Measurements from ENCODE around the gene COLQ. TPM values are rescaled to one million over a fixed set of nuclear protein-coding genes. Genes with fewer than 3 reads are reported as not detected.

Gene COLQ
- total RNA-seq, 1 experiment from 2014 or later, result 0.64 TPM

GRCh38 chr3:15439476-15439875 is 82.0 kb downstream of the COLQ start:
- ChIA-PET CTCF (no interaction called here), POLR2A (no interaction called here)
- H3K36me3 ChIP-seq (ENCODE audit: control insufficient read depth, insufficient read depth, low read length), result peaks cover 21% of the 10 kb centered on the region
- no peaks in the 10 kb centered on the region for H3K27me3 ChIP-seq (ENCODE audit: control insufficient read depth, insufficient read depth, low read length)
- H3K4me3 ChIP-seq (ENCODE audit: low read depth in 2 of 2, low read length in 2 of 2), result no peak overlapping the region
- in situ Hi-C loops (cut with HindIII; ENCODE audit: low pct_unique_long_range_greater_than_20kb, low sequenced_read_pairs) (no loop called here), intact Hi-C loops (cut with micrococcal nuclease; ENCODE audit: unreplicated experiment) (no loop called here)
- DNase-seq (ENCODE audit: low read depth, low spot score) (no peak), ATAC-seq (no peak)
- no peaks in the 10 kb centered on the region for H3K9me3 ChIP-seq (ENCODE audit: control insufficient read depth, insufficient read depth, low read depth, low read length)
- no peaks in the 10 kb centered on the region for H3K4me1 ChIP-seq (ENCODE audit: control insufficient read depth, insufficient read depth, low read length)
- H3K27ac ChIP-seq (ENCODE audit: low read length), result no peak overlapping the region
- BruUV-seq (replicated peaks), result no TSS peak
- TF ChIP-seq POLR2AphosphoS5 (IDR thresholded peaks at IDR 0.05; ENCODE audit: low read depth, low read length) (no peak), CTCF (IDR thresholded peaks at IDR 0.05) (no peak), REST (IDR thresholded peaks at IDR 0.05; ENCODE audit: insufficient read depth in 1 of 2, low read depth in 2 of 2, low read length in 1 of 2) (no peak), SIN3A (IDR thresholded peaks at IDR 0.05; ENCODE audit: borderline replicate concordance, insufficient read depth, low read depth, low read length) (no peak), TCF7L2 (IDR thresholded peaks at IDR 0.05; ENCODE audit: low read depth, low read length) (no peak)

- ChIA-PET POLR2A (interaction anchor here (0.7 kb wide), 1 partner anchor 265 kb away, joined by 4 read pairs; no protein-coding TSS in a partner anchor), CTCF (no interaction called here)
- in situ Hi-C loops (cut with HindIII; ENCODE audit: low pct_unique_long_range_greater_than_20kb, low sequenced_read_pairs) (no loop called here), intact Hi-C loops (cut with micrococcal nuclease; ENCODE audit: unreplicated experiment) (no loop called here)
- Histone ChIP-seq H3K27ac (ENCODE audit: low read length) (no peak overlapping the region), H3K36me3 (ENCODE audit: control insufficient read depth, insufficient read depth, low read length) (peaks cover 25% of the 10 kb centered on the region), H3K27me3 (ENCODE audit: control insufficient read depth, insufficient read depth, low read length) (no peaks in the 10 kb centered on the region), H3K4me3 (ENCODE audit: low read depth in 2 of 2, low read length in 2 of 2) (no peak overlapping the region), H3K4me1 (ENCODE audit: control insufficient read depth, insufficient read depth, low read length) (no peaks in the 10 kb centered on the region), H3K9me3 (ENCODE audit: control insufficient read depth, insufficient read depth, low read depth, low read length) (no peaks in the 10 kb centered on the region)
- TF ChIP-seq TCF7L2 (IDR thresholded peaks at IDR 0.05; ENCODE audit: low read depth, low read length) (no peak), CTCF (IDR thresholded peaks at IDR 0.05) (no peak), REST (IDR thresholded peaks at IDR 0.05; ENCODE audit: insufficient read depth in 1 of 2, low read depth in 2 of 2, low read length in 1 of 2) (no peak), SIN3A (IDR thresholded peaks at IDR 0.05; ENCODE audit: borderline replicate concordance, insufficient read depth, low read depth, low read length) (no peak), POLR2AphosphoS5 (IDR thresholded peaks at IDR 0.05; ENCODE audit: low read depth, low read length) (no peak)
- no TSS peak for BruUV-seq (replicated peaks)
- DNase-seq (ENCODE audit: low read depth, low spot score) (no peak), ATAC-seq (no peak)
Observed at GRCh38 chr3:15438983-15439382, 82.5 kb downstream of the COLQ start.
